Cardiac fibroblast (primary cell): ENCODE measurements around the gene ATP5MC2.
"Not testable (repeated sequence)": the region's sequence is repeated elsewhere in the genome, so short reads cannot be mapped to it uniquely, and the experiment has no call there.

Experiments used
- DNase-seq, 2 donors: peaks; one replicate each; pipeline versions ENCODE4 v3.0.0 to v3.0.0-alpha.2; 2010; ENCODE audit warnings: low read depth in 2 of 2
- H3K4me3 ChIP-seq, 2 donors: replicated peaks in 1 of 2; 1 replicate in 1 of 2; 2 replicates in 1 of 2; pipeline ENCODE4 v1.5.1; 2011; ENCODE audit warnings: low read depth in 2 of 2, low read length in 2 of 2, mild to moderate bottlenecking in 2 of 2, moderate library complexity in 1 of 2
- CTCF ChIP-seq: IDR thresholded peaks from one replicate; pipeline ENCODE4 v1.5.1; 2011; ENCODE audit warnings: low read depth, mild to moderate bottlenecking, low read length, inconsistent platforms

Gene ATP5MC2

GRCh38 chr12:53657041-53657440 is 18.8 kb downstream of the ATP5MC2 start:
- TF ChIP-seq CTCF, result no peak
- DNase-seq, result no peak
- H3K4me3 ChIP-seq, result no peak overlapping the region

- no peak for DNase-seq
- no peak overlapping the region for H3K4me3 ChIP-seq
- TF ChIP-seq CTCF, result no peak
Measured at GRCh38 chr12:53653595-53653994, 22.3 kb downstream of the ATP5MC2 start.

GRCh38 chr12:53652366-53652765 is 23.5 kb downstream of the ATP5MC2 start:
- H3K4me3 ChIP-seq, result no peak overlapping the region
- TF ChIP-seq CTCF, result no peak
- DNase-seq, result peak; percentile 25 to 41

GRCh38 chr12:53651737-53652136 is 24.1 kb downstream of the ATP5MC2 start:
- no peak overlapping the region for H3K4me3 ChIP-seq
- peak in 1 of 2 donors; percentile 6 for DNase-seq
- no peak for TF ChIP-seq CTCF

GRCh38 chr12:53646300-53646699 is 29.6 kb downstream of the ATP5MC2 start:
- DNase-seq, H3K4me3 ChIP-seq: not testable (repeated sequence)

GRCh38 chr12:53645165-53645564 is 30.7 kb downstream of the ATP5MC2 start:
- TF ChIP-seq CTCF, result no peak
- H3K4me3 ChIP-seq, result no peak overlapping the region
- peak; percentile 24 to 39 for DNase-seq

- no peak overlapping the region for H3K4me3 ChIP-seq
- no peak for TF ChIP-seq CTCF
- DNase-seq, result no peak
Measured at GRCh38 chr12:53644133-53644532, 31.8 kb downstream of the ATP5MC2 start.
